Measurements from ENCODE around the gene RBFOX1.
"Not testable (repeated sequence)": the region's sequence is repeated elsewhere in the genome, so short reads cannot be mapped to it uniquely, and the experiment has no call there.

RBFOX1 gene

DNA sequence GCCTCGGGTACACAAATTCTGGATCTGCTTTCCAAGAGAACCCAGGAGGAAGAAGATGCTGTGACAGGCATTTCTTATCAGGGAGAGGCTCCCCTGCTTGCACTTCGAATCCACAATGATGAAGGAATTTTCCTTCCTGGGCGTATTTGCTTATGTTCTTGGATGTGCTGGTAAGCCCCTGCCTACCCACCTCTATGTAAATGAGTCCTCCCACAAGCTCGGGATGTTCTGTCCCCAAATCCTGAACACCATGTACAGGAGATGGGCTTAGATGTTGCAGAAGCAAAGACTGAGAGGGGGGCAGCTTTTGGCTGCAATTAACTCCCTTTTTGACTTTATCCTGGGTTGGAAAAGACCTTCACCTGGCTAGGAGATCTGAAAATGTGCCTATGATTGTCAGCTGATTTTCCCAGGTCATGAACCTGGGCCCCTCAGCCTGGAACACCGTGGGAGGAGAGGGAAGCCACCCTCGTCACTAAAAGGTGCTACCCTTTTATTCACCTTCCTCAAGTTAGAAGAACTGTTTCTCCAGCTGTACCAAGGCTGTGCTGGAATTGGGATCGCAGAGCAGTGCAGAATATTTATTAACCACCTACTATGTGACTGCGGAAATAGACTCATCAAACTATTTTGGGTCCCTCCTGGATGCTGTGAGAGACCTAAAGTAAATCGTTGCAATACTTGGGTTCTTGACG lies 150.1 kb downstream of the RBFOX1 start:
- no peak for DNase-seq

DNA sequence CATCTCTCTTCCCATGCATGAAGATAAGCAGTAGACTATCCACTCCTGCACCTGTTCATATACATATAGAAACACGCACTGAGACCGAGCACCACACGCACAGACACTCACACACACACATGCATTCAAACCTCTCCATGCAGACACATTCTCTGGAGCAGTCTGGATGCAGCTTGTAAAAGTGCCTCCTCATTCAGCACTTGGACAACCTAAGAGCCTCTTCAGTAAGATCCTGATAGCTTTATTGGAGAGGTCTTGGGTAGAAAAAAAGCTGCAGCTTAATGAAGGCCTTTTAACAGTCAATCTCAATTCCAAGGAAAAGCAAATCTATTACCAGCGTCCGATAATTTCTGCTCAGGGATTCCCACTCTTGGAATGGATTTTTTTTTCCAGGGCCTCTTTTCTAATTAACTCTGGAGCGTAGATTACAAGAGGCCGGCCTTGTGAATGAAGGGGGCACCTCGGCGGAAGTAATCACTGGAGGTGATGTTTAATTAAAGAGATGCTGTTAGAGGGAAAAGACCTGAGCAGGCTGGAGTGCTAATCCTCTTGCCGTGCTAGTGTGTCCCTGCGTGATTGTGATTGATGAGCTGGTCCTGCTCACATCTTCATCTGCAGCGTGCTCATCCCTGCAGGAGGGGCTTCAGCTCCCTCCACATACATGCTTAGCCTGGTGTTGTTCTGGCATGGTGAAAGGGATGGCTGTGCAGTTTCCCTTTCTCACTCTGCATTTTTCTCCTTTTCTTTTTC lies 155.1 kb downstream of the RBFOX1 start:
- DNase-seq: no peak

DNA sequence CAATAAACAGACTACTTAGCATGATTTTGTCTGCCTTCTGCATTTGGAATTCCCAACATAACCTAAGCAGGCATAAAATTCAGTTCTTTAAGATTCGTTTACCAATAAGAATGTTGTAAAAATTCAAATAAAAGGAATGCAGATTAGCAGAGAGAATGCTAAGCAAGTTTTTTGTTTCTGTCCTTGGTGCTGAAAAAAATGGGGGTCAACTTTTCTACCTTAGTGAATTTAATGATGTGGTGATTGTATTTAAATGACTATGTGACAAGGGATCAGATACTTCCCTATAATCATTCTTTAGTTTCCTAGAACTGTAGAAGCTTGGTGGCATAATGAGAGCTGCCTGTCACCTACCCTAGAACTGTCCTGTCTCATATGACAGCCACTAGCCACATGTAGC lies 159.5 kb downstream of the RBFOX1 start:
- no peak for DNase-seq

DNA sequence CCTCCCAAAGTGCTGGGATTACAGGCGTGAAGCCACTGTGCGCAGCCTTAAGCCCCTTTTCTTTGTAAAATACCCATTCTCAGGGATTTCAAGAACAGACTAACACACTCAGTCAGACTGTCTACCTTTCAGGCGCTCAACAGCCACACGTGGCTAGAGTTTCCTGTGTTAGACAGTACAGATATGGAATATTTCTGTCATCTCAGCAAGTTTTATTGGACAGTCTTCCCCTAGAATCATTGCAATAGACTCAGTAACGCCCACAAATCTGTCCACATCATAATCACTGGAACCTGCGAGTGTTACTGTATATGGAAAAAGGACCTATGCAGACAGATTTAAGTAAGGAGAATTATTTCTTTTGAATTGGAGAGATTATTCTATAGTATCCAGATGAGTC lies 160.5 kb downstream of the RBFOX1 start:
- no peak for DNase-seq

DNA sequence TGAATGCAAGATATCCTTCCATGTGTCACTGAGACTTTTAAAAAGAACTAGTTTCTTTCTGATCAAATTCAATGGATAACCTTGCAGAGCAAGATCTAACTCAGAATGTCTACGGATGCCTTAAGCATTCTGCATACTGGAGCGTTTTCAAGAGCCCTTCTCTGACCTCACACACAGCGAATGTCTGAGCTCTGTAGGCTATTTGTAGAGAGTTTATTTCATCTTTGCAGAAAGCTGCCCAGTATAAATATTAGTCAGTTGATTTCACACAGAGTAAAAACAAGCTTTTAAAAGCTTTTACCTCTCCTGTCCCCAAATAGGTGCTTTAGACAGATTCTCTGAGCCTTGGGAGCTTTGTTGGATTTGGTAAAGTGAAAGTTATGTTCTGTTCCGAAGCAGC lies 165.0 kb downstream of the RBFOX1 start:
- no peak for DNase-seq

DNA sequence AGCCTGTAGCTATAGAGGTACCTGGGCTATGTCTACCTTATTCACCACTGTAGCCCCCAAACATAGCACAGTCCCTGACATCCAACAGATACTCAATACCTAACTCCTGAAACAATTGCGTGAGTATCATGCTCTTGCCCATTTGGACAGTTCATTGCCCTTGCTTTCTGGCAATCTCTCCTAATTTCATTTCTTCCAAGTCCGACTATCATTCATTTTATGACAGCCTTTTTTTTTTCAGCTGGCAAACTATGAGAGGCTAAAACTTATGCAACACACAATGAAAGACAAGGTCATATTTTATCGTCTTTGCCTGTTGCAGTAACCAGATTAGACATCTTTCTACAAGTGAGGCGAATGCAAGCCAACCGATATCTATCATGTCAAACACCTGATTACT lies 169.2 kb downstream of the RBFOX1 start:
- DNase-seq: no peak

DNA sequence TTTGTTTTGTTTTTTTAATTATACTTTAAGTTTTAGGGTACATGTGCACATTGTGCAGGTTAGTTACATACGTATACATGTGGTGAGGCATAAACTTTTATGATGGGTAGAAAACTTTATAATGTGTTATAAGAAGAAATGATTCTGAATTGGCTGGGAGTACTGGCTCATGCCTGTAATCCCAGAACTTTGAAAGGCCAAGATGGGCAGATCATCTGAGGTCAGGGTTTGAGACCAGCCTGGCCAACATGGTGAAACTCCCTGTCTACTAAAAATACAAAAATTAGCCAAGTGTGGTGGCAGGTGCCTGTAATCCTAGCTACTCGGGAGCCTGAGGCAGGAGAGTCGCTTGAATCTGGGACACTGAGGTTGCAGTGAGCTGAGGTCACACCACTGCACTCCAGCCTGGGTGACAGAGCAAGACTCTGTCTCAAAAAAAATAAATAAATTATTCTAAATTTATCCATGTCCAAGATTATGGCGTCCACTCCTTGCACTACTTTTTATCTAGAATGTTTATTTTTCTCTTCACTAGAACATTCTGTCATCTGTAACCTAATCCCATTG lies 170.0 kb downstream of the RBFOX1 start:
- DNase-seq: not testable (repeated sequence)

DNA sequence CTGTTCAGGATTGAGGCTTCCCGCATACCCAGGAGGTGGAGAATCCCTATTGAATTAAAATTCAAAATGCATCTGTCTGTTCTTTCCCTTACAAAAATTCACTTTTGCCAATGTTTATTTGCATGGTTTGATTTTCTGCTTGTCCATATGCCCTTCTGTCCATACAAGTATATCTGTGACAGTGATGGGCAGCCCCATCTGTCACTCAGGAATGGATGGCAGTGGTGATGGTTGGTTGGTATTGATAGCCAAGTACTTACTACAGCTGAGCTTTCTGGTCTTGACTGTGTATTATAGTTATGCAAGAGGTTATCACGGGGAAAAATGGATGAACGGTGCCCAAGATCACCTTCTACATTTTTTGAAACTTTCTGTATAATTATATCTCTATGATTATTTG lies 171.0 kb downstream of the RBFOX1 start:
- DNase-seq: no peak

DNA sequence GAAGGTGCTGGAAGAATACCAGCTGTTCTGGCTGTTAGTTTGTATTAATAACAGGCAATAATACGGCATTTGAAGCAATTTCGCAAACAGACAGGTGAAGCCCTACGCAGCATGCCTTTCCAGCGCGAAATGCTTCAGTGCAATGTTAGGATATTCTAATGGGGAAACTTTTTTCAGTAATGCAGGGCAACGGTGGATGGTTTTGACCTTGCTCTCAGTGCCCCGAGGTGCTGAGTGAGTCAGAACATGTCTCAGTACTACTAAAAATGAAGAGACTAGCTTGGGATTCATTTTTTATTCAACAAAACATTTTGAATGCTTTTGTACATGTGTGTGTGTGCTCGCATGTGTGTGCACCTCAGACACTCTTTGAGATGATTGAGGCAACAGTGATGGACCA lies 172.2 kb downstream of the RBFOX1 start:
- DNase-seq: no peak

DNA sequence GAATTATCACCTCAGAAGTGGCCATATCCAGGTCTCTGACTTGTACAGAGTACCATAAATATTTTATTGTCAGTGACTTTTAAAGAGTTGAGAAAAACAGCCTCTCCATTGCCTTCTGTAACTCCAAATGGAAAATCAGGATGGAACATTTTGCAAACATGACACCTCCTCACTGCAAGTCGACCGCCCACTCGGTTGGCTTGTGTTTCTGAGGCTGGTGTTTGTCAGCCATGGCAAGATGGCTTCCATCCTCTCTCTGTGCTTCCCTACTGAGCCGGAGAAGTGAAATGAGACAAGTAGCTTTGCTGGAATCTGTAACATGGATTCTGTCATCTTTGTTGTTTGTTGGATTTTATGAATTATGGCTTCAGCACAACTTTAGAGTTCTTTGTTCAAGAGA lies 172.8 kb downstream of the RBFOX1 start:
- no peak for DNase-seq

DNA sequence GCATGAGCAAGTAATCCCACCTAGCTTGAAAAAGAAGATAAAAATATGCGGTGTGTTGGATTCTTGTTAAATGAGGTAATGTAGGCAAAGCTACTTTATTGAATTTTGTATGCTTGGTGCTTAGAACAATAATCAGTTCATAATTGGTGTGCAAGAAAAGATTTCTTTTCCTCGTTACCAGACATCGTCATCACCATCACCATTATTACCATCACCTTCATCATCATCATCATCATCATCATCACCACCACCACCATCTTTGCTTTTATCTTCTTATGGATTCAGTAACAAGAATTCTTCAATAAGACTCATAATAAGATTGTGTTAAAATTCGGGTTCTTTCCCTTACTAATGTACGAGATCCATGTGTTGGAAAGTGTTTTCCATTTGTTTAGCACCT lies 173.7 kb downstream of the RBFOX1 start:
- DNase-seq: no peak

DNA sequence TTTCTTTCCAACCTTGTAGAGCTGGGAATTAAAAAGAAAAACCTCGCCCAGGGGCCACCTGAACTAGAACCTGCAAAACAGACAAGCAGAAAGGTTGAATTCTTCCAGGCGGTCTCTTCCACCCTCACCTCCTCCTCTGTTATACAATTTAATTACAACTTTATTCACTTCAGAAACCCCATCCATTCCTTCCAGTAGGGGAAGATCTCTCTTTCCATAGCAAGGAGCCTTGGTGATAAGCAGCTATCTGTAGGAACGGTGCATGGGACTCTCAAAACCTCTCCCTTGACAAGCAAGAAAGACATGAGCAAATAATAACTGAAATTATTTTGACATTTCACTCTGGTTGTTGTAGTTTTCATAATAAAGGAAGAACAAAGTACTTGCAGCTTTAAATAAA lies 176.0 kb downstream of the RBFOX1 start:
- DNase-seq: no peak

DNA sequence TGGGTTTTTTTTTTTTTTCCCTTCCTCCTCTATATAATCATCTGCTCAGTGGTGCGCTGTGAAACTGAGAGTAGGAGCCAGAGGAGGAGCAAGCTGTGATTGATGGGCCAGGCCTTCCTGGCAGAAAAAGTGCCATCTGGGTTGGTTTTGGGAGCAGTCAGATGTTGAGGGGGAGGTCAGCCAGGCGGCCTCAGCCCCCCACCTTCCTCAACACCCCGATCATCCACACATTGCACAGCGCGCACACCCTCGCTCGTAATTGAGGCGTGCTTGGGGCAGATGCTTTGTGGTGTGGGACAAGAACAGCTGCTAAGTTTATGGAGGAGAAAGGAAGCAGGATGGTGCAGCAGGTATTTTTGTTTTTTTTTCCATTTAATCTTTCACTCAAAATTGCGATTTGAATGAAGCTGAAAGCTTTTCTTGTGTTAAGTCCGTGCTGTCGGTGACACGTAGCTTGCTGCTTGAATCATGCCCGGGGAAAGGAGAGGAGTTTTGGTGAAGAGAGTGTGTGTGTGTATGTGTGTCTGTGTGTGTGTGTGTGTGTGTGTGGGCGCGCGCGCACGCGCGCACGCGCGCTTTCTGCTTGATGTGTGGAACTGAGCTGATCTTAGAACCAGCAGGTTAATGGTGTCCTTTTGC lies 177.4 kb downstream of the RBFOX1 start:
- no peak for DNase-seq

DNA sequence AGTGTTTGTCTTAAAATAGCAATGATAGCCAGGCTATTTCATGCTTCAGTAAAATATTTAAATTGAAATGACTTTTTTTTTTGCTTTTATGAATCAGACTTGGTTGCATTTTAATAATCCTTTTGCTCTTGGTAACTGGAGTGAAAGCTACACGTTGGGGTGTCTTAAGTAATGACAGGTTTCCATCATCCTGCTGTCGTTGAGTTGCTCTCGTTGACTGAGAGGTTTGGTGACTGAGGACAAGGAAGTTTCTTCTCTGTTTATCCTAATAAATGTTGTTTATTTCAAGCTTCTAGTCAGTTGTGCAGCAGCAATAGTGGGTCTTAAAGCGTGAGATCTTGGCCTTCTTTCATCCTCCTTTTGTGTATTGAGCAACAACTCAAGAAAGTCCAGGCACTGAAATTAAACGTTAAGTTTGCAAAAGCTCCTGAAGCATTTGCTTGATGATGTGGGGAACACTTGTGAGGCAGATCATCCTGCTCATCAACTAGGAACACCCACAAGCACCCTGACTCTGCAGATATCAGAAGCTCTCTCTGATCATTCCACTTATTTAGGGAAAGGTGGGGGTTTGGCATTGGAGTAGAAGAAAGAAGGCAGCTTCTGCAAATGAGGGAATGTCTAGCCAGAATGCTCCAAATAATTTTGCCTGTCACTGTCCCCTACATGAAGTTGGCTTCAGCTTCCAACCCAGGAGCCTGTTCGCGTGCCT lies 179.1 kb downstream of the RBFOX1 start:
- no peak for DNase-seq

DNA sequence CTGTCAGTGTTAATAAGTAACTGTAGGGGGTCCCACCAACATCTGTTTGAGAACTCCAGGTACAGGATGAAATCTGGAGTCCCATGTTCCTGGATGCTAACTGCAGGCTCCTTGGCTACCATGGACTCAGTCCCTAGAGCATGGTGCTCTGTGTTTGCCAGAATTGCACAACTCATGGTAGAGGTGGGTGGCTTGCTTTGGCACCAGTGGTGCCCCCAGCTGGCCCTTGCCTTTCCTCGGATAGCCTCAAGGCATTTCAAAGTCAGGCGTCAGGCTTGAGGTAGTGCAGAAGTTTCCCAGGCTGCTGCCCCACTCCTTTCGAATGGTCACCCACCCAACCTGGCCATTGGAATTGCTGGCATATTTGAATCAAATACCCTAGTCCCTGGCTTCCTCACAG lies 179.9 kb downstream of the RBFOX1 start:
- DNase-seq: no peak

DNA sequence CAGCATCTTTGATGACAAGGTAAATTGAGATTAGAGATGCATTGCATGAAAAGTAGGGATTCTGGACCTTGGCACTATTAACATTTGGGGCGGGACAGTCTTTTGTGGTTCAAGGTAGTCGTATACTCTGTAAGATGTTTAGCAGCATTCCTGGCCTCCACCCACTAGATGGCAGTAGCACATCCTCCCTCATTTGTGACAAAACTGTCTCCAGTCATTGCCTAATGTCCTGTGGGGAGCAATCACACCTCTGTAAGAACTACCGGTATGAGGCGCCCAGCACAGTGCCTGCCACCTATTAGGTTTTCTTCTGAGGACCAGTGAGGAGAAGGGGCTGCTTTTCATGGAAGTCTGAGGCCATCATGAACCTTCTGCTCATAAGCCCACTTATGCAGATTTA lies 180.8 kb downstream of the RBFOX1 start:
- DNase-seq: peak; percentile 40

DNA sequence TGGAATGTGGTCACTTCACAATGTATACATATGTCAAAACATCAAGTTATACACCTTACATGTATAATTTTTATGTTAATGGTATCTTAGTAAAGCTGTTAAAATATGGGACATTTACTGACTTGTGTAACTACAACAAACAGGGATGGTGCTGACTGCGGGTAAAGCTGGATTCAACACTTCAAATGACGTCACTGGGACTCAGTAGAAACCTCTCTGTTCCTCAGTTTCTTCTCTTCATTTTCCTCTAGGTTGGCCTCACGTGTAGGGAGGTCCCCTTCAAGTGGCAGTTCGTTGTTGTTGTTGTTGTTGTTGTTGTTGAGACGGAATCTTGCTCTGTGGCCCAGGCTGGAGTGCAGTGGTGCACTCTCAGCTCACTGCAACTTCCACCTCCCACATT lies 182.9 kb downstream of the RBFOX1 start:
- DNase-seq: no peak

DNA sequence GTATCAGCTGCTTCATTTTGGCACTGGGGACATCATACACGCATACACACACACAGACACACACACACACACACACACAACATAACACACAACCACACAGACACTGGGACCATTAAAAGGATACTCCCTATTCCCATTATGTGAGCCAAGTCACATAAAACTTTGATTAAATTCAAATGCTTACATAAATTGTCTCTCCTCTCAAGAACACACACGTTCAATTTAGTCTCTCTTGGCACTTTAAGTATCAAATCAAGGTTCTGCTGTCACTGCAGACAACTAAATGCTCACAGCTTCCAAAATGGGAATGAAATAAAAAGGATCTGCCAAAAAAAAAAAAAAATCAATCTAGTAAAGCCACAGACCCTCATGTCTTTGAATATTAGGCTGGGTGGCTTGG lies 184.9 kb downstream of the RBFOX1 start:
- no peak for DNase-seq

DNA sequence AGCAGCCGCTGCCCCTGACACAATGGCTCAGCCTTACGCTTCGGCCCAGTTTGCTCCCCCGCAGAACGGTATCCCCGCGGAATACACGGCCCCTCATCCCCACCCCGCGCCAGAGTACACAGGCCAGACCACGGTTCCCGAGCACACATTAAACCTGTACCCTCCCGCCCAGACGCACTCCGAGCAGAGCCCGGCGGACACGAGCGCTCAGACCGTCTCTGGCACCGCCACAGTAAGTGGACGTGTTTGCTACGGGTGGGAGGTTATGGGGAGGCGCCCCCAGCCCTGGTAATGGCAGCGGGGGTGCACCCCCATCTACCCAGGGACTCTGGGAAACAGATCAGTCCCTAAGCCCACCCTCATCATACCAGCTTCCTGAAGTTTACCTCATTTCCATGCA lies 185.5 kb downstream of the RBFOX1 start:
- DNase-seq: no peak

DNA sequence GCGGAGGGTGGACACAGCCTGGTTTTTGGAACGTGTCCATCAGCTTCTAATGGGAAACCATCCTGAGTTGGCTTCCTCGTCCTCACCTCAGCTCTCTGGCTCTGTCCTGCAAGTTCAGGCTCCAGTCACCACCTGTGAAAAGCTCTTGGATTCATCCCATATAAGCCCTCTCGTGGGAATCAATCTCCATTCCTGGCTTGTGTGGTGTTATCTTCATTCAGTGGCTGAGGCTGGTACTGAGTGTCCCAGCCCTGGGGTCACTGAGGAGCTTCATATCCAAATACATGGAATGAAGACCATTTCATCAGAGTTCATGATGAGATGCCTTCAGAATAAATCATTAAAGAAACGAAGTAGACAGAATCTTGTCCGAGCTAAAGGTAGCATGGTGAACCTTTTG lies 189.2 kb downstream of the RBFOX1 start:
- DNase-seq: no peak

DNA sequence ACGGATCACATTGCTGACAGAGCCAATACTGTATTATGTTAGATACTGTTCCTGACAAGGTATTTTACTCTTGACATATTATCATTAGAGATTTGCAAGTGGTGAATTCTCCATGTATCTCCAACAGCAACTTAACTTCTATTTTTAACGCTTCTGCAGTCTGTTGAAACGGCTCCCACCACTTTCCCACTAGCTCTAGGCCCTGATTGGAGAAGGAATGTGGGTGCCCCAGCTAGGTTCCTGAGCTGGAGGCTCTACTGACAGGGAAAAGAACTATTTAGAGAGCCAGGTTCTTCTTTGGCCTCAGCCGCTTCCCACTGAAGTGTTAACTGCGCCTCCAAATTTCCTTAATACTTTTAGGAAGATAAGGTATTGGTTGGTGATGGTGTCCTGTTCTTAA lies 191.8 kb downstream of the RBFOX1 start:
- DNase-seq: no peak

DNA sequence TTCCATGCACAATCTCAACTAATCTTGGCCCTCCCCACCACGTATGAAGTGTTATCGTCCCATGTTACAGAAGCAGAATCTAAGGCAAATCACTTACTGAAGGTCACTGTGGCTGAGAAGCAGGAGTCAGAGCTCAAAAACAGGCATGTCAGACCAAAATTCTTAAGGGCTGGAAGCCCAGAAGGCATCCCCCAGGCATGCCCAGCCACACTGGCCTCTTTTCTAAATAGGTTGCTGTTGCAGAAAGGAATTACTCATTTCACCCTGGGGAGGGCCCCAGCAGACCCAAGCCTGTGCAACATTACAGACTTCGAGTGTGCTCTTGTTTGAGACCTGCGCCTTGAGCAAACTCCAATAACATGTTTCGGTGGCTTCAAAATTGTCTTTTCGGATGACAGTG lies 194.1 kb downstream of the RBFOX1 start:
- no peak for DNase-seq

DNA sequence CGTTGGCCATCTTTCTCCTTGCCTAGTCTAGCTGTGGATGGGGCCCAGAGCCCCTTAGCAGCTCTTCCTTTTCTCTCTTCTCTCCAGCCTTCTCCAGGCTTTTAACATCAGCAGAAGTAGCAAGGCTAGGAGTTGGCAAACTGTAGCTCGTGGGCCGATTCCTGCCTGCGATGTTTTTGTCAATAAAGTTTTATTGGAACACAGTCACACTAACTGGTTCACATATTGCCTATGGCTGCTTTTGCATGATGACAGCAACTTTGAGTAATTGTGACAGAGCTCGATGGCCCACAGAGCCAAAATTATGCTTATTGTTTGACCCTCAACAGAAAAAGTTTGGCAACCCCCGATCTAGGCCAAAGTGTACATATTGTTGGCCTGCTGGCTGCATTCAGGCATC lies 199.9 kb downstream of the RBFOX1 start:
- DNase-seq: no peak

Measured in DMS53 (cell line).